GM21717 (cell line): ENCODE measurements around the gene SRRM3.
A peak's percentile ranks its signal among the peaks of the same experiment; 100 is the strongest.
"Not testable (repeated sequence)": the region's sequence is repeated elsewhere in the genome, so short reads cannot be mapped to it uniquely, and the experiment has no call there.

Source experiments
- ATAC-seq: cut with Tn5 transposase; IDR thresholded peaks from one replicate; pipeline ENCODE4 v1.9.1; 2021; ENCODE audit warnings: mild to moderate bottlenecking, moderate library complexity; ENCODE audit not compliant: unreplicated experiment

SRRM3 gene

GRCh38 chr7:76201732-76202665 is at the start of gene SRRM3:
TSS of gene SRRM3 (plus strand) at chr7:76201896. CDS start at chr7:76235067, 33,171 bp downstream.
- no peak for ATAC-seq

- ATAC-seq, result no peak
Observed at GRCh38 chr7:76151932-76152331, 49.8 kb upstream of the SRRM3 start.

- not testable (repeated sequence) for ATAC-seq
Observed at GRCh38 chr7:76153571-76154230, 48.0 kb upstream of the SRRM3 start.

- no peak for ATAC-seq
Observed at GRCh38 chr7:76155938-76156337, 45.8 kb upstream of the SRRM3 start.

- not testable (repeated sequence) for ATAC-seq
Observed at GRCh38 chr7:76156992-76157685, 44.6 kb upstream of the SRRM3 start.

- ATAC-seq, result not testable (repeated sequence)
Observed at GRCh38 chr7:76158416-76158815, 43.3 kb upstream of the SRRM3 start.

- not testable (repeated sequence) for ATAC-seq
Observed at GRCh38 chr7:76162416-76163170, 39.1 kb upstream of the SRRM3 start.

GRCh38 chr7:76163812-76164211 is 37.9 kb upstream of the SRRM3 start:
- not testable (repeated sequence) for ATAC-seq

- no peak for ATAC-seq
Observed at GRCh38 chr7:76165106-76165972, 36.4 kb upstream of the SRRM3 start.

GRCh38 chr7:76165973-76166403 is 35.7 kb upstream of the SRRM3 start:
- ATAC-seq, result no peak

- ATAC-seq, result peak; percentile 82
Observed at GRCh38 chr7:76166404-76167255, 35.1 kb upstream of the SRRM3 start.

- ATAC-seq, result no peak
Observed at GRCh38 chr7:76173566-76174205, 28.0 kb upstream of the SRRM3 start.

GRCh38 chr7:76176951-76177350 is 24.7 kb upstream of the SRRM3 start:
- ATAC-seq, result not testable (repeated sequence)

GRCh38 chr7:76179686-76180085 is 22.0 kb upstream of the SRRM3 start:
- ATAC-seq, result no peak

- no peak for ATAC-seq
Observed at GRCh38 chr7:76182225-76182960, 19.3 kb upstream of the SRRM3 start.

- no peak for ATAC-seq
Observed at GRCh38 chr7:76185187-76185896, 16.4 kb upstream of the SRRM3 start.

GRCh38 chr7:76187272-76187671 is 14.4 kb upstream of the SRRM3 start:
- ATAC-seq, result no peak
